Measurements from ENCODE around the gene GALNT7.

GALNT7 gene

DNA sequence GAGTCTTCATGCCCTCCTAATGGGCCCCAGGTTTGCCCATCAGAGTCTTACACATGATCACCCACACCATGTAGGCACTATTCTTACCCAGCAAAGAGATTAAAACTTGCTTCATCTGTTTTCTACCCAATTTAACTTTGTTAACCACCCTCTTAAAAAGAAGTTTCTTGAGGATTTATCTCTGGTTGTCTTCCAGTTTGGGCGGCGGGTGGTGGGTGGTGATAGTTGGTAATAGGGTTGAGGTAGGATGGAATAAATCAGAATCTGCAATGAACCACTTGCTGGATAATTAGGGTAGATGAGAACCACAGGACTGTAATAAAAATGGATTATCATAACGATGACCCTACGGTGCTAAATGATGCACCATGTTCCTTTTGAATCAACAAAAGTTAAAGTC is 30.9 kb downstream of the GALNT7 start:
- Histone ChIP-seq H3K27me3 (ENCODE audit: insufficient read depth, low read length) (no peaks in the 10 kb centered on the region), H3K9me3 (ENCODE audit: insufficient read depth, low read depth, low read length) (no peaks in the 10 kb centered on the region; the same call in 1 of the 2 replicates), H3K27ac (ENCODE audit: low read depth, low read length) (no peak overlapping the region), H3K9ac (ENCODE audit: low read depth, low read length) (no peak overlapping the region), H3K4me3 (ENCODE audit: low read length) (no peak overlapping the region), H3K36me3 (ENCODE audit: insufficient read depth, low read length) (peaks cover 11% of the 10 kb centered on the region; the same call in 1 of the 2 replicates), H3K4me1 (ENCODE audit: insufficient read depth, low read length) (peaks cover 13% of the 10 kb centered on the region)
- WGBS = 81% methylated on average over 4 of the region's 4 CpGs

DNA sequence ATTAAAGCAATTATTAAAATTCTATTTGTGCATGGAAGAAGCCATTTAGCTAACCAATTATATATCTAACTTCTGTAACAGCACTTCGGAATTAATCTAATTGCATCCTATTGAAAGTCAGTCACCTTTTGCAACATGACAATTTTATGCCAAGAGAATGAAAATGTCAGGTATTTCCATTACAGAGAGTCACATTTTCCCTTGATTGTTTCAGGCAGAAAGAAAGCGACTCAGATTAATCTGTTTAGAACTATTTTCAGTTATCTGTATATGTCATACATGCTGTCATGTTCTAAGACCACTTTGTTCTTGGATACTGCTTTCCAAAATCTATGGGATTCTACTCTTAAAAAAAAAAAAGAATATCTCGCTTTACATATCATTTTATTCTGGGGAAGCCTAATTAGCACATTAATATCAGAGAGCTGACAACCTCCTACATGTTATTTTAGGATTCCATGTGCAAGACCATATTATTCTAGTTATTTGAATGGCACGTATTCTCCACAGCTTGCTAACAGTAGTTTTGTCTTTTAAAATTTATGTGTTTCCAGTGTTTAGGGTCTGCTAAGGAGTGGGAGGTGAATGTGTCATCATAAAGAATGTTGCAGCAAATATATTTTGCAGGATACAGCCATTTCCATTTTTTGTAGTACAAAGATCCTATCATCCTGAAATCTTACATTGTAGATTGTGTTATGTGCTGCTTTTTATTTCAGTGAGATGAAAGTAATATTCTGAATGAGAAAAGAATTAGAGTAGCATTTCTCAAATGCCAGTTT is 31.7 kb downstream of the GALNT7 start:
- Histone ChIP-seq H3K4me3 (ENCODE audit: low read length) (no peak overlapping the region), H3K9ac (ENCODE audit: low read depth, low read length) (no peak overlapping the region), H3K36me3 (ENCODE audit: insufficient read depth, low read length) (peaks cover 16% of the 10 kb centered on the region; the same call in 1 of the 2 replicates), H3K9me3 (ENCODE audit: insufficient read depth, low read depth, low read length) (no peaks in the 10 kb centered on the region; the same call in 1 of the 2 replicates), H3K27ac (ENCODE audit: low read depth, low read length) (no peak overlapping the region), H3K4me1 (ENCODE audit: insufficient read depth, low read length) (peaks cover 7% of the 10 kb centered on the region), H3K27me3 (ENCODE audit: insufficient read depth, low read length) (no peaks in the 10 kb centered on the region)
- WGBS = 98% methylated on average over 3 of the region's 4 CpGs

DNA sequence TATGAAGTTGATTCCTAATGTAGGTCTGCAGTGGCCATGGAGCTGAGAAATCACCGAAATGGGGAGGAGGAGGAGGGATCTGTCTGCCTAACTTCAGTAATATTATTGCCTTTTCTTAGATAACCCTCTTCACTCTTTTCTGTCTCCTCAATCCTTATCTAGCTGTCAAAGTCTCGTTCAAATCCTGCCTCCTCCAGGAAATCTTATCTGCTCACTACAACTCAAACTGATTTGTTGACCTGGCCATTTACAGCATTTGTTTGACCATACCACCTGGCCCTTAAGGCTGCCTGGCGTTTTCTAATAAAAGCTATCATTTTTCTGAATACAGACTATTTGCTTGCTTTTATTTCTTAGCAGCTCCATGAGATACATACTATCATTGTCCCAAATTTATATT is 33.8 kb downstream of the GALNT7 start:
- H3K27ac ChIP-seq (ENCODE audit: low read depth, low read length) = no peak overlapping the region
- 82% methylated on average over 3 of the region's 3 CpGs for WGBS
- H3K27me3 ChIP-seq (ENCODE audit: insufficient read depth, low read length) = no peaks in the 10 kb centered on the region
- H3K4me3 ChIP-seq (ENCODE audit: low read length) = no peak overlapping the region
- H3K4me1 ChIP-seq (ENCODE audit: insufficient read depth, low read length) = peaks cover 20% of the 10 kb centered on the region
- H3K9me3 ChIP-seq (ENCODE audit: insufficient read depth, low read depth, low read length) = no peaks in the 10 kb centered on the region; the same call in 1 of the 2 replicates
- H3K9ac ChIP-seq (ENCODE audit: low read depth, low read length) = no peak overlapping the region
- peaks cover 16% of the 10 kb centered on the region; the same call in 1 of the 2 replicates for H3K36me3 ChIP-seq (ENCODE audit: insufficient read depth, low read length)

DNA sequence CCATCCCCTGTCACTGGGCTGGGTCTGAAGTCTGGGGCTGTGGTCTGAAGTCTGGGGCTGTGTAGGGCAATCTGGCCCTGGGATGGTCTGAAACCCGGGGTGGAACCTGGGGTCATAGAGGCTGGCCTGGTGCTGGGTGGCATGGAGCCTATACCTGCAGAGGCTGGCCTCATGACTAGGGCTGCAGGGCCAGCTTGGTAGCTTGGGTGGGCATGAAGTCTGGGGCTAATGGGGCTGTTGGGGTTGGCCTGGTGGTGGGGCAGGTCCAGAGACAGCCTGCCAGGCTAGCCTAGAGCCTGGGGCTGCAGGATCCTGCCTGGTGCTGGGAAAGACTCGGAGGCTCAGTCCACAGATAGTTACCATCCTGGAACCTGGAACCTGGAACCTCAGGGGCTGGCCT is 37.0 kb downstream of the GALNT7 start:
- no peak overlapping the region for H3K9ac ChIP-seq (ENCODE audit: low read depth, low read length)
- no peak overlapping the region for H3K27ac ChIP-seq (ENCODE audit: low read depth, low read length)
- no peaks in the 10 kb centered on the region for H3K27me3 ChIP-seq (ENCODE audit: insufficient read depth, low read length)
- H3K9me3 ChIP-seq (ENCODE audit: insufficient read depth, low read depth, low read length) = no peaks in the 10 kb centered on the region; the same call in 1 of the 2 replicates
- H3K36me3 ChIP-seq (ENCODE audit: insufficient read depth, low read length) = peaks cover 16% of the 10 kb centered on the region; the same call in 1 of the 2 replicates
- 92% methylated on average over 2 of the region's 2 CpGs for WGBS
- H3K4me3 ChIP-seq (ENCODE audit: low read length) = no peak overlapping the region
- peaks cover 34% of the 10 kb centered on the region for H3K4me1 ChIP-seq (ENCODE audit: insufficient read depth, low read length)

DNA sequence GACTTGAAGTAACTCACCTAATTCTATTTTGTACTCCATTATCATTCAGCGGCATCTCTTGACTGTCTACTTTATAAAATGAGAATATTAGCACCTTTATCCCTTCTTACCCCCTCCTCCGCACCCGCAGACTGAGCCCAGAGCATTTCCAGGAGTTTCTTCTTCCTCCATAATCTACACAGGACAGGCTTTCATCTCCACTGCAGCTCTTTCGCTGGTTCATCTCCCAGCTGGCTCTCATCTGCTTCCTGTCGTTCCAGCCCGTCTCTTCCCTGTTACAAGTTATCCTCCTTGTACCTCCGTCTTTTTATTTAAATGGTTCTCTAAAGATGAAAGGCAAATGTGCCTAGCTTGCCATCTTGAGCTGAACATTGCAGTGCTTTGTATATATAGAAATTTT is 39.8 kb downstream of the GALNT7 start:
- no peaks in the 10 kb centered on the region for H3K27me3 ChIP-seq (ENCODE audit: insufficient read depth, low read length)
- H3K27ac ChIP-seq (ENCODE audit: low read depth, low read length) = no peak overlapping the region
- 78% methylated on average over 7 of the region's 7 CpGs for WGBS
- no peak overlapping the region for H3K9ac ChIP-seq (ENCODE audit: low read depth, low read length)
- peaks cover 15% of the 10 kb centered on the region; the same call in 1 of the 2 replicates for H3K36me3 ChIP-seq (ENCODE audit: insufficient read depth, low read length)
- H3K4me1 ChIP-seq (ENCODE audit: insufficient read depth, low read length) = peaks cover 60% of the 10 kb centered on the region
- no peaks in the 10 kb centered on the region for H3K9me3 ChIP-seq (ENCODE audit: insufficient read depth, low read depth, low read length)
- no peak overlapping the region for H3K4me3 ChIP-seq (ENCODE audit: low read length)

- peaks cover 68% of the 10 kb centered on the region for H3K4me1 ChIP-seq (ENCODE audit: insufficient read depth, low read length)
- H3K36me3 ChIP-seq (ENCODE audit: insufficient read depth, low read length) = no peaks in the 10 kb centered on the region
- no peak overlapping the region for H3K9ac ChIP-seq (ENCODE audit: low read depth, low read length)
- H3K9me3 ChIP-seq (ENCODE audit: insufficient read depth, low read depth, low read length) = no peaks in the 10 kb centered on the region
- no peak overlapping the region for H3K4me3 ChIP-seq (ENCODE audit: low read length)
- 94% methylated on average over 1 of the region's 1 CpG for WGBS
- H3K27me3 ChIP-seq (ENCODE audit: insufficient read depth, low read length) = no peaks in the 10 kb centered on the region
- H3K27ac ChIP-seq (ENCODE audit: low read depth, low read length) = no peak overlapping the region
Measured at GRCh38 chr4:173211222-173211621, 42.6 kb downstream of the GALNT7 start.

- no peaks in the 10 kb centered on the region for H3K9me3 ChIP-seq (ENCODE audit: insufficient read depth, low read depth, low read length)
- H3K27me3 ChIP-seq (ENCODE audit: insufficient read depth, low read length) = no peaks in the 10 kb centered on the region
- no peak overlapping the region for H3K9ac ChIP-seq (ENCODE audit: low read depth, low read length)
- no peak overlapping the region for H3K4me3 ChIP-seq (ENCODE audit: low read length)
- WGBS = 40% methylated on average over 1 of the region's 1 CpG
- peaks cover 62% of the 10 kb centered on the region for H3K4me1 ChIP-seq (ENCODE audit: insufficient read depth, low read length)
- H3K36me3 ChIP-seq (ENCODE audit: insufficient read depth, low read length) = no peaks in the 10 kb centered on the region
- H3K27ac ChIP-seq (ENCODE audit: low read depth, low read length) = no peak overlapping the region
Measured at GRCh38 chr4:173211838-173212237, 43.2 kb downstream of the GALNT7 start.

GRCh38 chr4:173212379-173212778 is 43.8 kb downstream of the GALNT7 start:
- no CpG with 5 or more reads among the region's 1 CpG for WGBS
- Histone ChIP-seq H3K9me3 (ENCODE audit: insufficient read depth, low read depth, low read length) (no peaks in the 10 kb centered on the region), H3K27ac (ENCODE audit: low read depth, low read length) (peak overlapping the region; percentile 39; the same call in 1 of the 2 replicates), H3K27me3 (ENCODE audit: insufficient read depth, low read length) (no peaks in the 10 kb centered on the region), H3K9ac (ENCODE audit: low read depth, low read length) (no peak overlapping the region), H3K4me1 (ENCODE audit: insufficient read depth, low read length) (peaks cover 62% of the 10 kb centered on the region), H3K36me3 (ENCODE audit: insufficient read depth, low read length) (no peaks in the 10 kb centered on the region), H3K4me3 (ENCODE audit: low read length) (no peak overlapping the region)

DNA sequence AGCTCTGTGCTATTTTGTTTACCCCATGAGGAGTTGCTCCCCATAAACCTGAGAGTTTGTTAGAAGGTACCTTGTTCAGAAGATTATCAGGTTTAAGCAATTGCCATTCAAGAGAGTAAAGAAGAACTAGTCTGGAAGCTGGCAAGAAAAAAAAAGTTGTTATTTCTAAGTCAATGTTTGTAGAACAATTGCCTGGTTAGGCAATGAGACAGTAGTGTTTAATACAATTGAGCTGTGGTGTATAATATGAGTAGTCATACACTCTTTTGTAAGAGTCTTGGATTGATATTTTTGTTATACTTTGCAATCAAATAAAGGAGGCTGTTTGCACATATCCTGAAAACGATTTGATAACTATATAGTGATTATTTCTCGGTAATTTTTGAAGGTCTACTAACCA is 44.7 kb downstream of the GALNT7 start:
- H3K27me3 ChIP-seq (ENCODE audit: insufficient read depth, low read length) = no peaks in the 10 kb centered on the region
- H3K36me3 ChIP-seq (ENCODE audit: insufficient read depth, low read length) = no peaks in the 10 kb centered on the region
- H3K9ac ChIP-seq (ENCODE audit: low read depth, low read length) = no peak overlapping the region
- no CpG with 5 or more reads among the region's 2 CpGs for WGBS
- H3K4me3 ChIP-seq (ENCODE audit: low read length) = no peak overlapping the region
- H3K4me1 ChIP-seq (ENCODE audit: insufficient read depth, low read length) = peaks cover 62% of the 10 kb centered on the region
- H3K9me3 ChIP-seq (ENCODE audit: insufficient read depth, low read depth, low read length) = no peaks in the 10 kb centered on the region
- no peak overlapping the region for H3K27ac ChIP-seq (ENCODE audit: low read depth, low read length)

GRCh38 chr4:173214231-173214630 is 45.6 kb downstream of the GALNT7 start:
- 67% methylated on average over 1 of the region's 1 CpG for WGBS
- Histone ChIP-seq H3K4me3 (ENCODE audit: low read length) (no peak overlapping the region), H3K27ac (ENCODE audit: low read depth, low read length) (no peak overlapping the region), H3K9ac (ENCODE audit: low read depth, low read length) (no peak overlapping the region), H3K9me3 (ENCODE audit: insufficient read depth, low read depth, low read length) (no peaks in the 10 kb centered on the region), H3K27me3 (ENCODE audit: insufficient read depth, low read length) (no peaks in the 10 kb centered on the region), H3K36me3 (ENCODE audit: insufficient read depth, low read length) (no peaks in the 10 kb centered on the region), H3K4me1 (ENCODE audit: insufficient read depth, low read length) (peaks cover 62% of the 10 kb centered on the region)

GRCh38 chr4:173214661-173215060 is 46.0 kb downstream of the GALNT7 start:
- 90% methylated on average over 2 of the region's 2 CpGs for WGBS
- Histone ChIP-seq H3K9ac (ENCODE audit: low read depth, low read length) (no peak overlapping the region), H3K4me3 (ENCODE audit: low read length) (no peak overlapping the region), H3K9me3 (ENCODE audit: insufficient read depth, low read depth, low read length) (no peaks in the 10 kb centered on the region), H3K4me1 (ENCODE audit: insufficient read depth, low read length) (peaks cover 61% of the 10 kb centered on the region), H3K36me3 (ENCODE audit: insufficient read depth, low read length) (no peaks in the 10 kb centered on the region), H3K27me3 (ENCODE audit: insufficient read depth, low read length) (no peaks in the 10 kb centered on the region), H3K27ac (ENCODE audit: low read depth, low read length) (no peak overlapping the region; the same call in 1 of the 2 replicates)
